GM19463 (cell line): ENCODE results near the gene BFSP2.
"Not testable (repeated sequence)": the region's sequence is repeated elsewhere in the genome, so short reads cannot be mapped to it uniquely, and the experiment has no call there.

Experiments
- ATAC-seq: cut with Tn5 transposase; IDR thresholded peaks from one replicate; pipeline ENCODE4 v1.9.1; 2021; ENCODE audit warnings: mild to moderate bottlenecking, moderate library complexity; ENCODE audit not compliant: unreplicated experiment

Gene BFSP2

GRCh38 chr3:133509488-133509887 lies 109.6 kb downstream of the BFSP2 start:
- no peak for ATAC-seq

DNA sequence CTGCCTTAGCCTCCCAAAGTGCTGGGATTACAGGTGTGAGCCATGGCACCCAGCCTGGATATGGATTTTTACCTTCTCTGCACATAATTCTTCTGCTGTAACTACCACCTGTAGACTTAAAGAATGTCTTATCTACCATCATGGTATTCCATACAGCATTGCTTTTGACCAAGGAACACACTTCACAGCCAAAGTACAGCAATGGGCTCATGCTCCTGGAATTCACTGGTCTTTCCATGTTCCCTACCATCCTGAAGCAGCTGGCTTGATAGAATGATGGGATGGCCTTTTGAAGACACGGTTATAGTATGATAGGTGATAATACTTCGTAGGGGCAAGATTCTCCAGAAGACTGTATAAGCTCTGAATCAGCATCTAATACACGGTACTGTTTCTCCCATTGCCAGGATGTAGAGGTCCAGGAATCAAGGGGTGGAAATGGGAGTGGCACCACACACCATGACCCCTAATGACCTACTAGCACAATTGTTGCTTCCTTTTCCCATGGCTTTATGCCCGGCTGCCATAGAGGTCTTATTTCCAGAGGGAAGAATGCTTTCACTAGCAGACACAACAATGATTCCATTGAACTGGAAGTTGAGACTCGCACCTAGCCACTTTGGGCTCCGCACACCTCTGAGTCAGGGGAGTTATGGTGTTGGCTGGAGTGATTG lies 112.7 kb downstream of the BFSP2 start:
- no peak for ATAC-seq

- ATAC-seq: no peak
Observed at GRCh38 chr3:133514418-133514817, 114.6 kb downstream of the BFSP2 start.

- no peak for ATAC-seq
Observed at GRCh38 chr3:133515127-133515526, 115.3 kb downstream of the BFSP2 start.

DNA sequence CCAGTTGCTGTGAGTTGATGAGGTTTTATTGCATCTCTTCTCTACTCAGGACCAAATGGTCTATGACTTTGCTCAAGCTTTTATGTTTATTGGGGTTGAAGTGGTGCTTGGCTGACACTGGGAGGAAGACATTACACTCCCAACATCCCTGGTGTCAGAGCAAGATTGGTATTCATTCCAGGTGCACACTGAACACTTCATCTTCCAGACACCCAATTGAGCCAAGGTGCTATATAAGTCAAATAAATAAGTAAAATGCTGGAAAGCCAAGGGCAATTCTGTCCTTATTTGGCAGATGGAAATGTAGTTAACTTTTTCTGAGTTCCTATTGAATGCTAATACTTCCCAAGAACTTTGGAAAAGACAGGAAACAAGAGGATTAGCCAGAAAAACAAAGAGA lies 120.4 kb downstream of the BFSP2 start:
- ATAC-seq: no peak

DNA sequence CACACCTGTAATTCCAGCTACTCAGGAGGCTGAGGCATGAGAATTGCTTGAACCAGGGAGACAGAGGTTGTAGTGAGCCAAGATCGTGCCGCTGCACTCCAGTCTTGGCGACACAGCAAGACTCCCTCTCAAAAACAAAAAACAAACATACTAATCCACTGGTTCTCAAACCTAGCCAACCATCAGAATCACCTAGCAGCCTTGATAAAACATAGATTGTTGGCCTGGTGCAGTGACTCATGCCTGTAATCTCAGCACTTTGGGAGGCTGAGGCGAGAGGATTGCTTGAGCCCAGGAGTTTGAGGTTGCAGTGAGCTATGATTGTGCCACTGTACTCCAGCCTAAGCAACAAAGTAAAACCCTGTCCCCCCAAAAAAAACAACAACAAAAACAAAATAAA lies 121.1 kb downstream of the BFSP2 start:
- not testable (repeated sequence) for ATAC-seq

- no peak for ATAC-seq
Observed at GRCh38 chr3:133521946-133522345, 122.1 kb downstream of the BFSP2 start.

DNA sequence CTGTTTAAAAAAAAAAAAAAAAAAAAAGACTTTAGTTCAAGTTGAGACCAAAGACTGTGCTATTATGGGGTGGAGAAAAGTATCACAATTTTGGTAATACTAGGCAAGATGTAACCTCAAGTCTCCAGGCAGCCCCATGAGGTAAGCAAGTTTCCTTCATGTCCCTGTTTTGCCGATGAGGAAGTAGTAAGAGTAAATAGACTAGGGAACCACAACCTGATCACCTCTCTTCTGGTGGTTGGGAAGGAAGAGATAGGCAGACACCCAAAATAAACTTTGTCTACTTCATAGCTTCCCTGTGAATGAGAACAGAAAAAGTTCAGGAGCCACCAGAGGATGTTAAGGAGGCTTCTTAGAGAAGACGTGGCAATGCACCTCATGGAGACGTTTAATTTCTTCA lies 123.9 kb downstream of the BFSP2 start:
- not testable (repeated sequence) for ATAC-seq
